Measurements from ENCODE around the gene GAS7.

The GAS7 gene

GRCh38 chr17:10215286-10215685 is 16.9 kb upstream of the GAS7 start:
- no peak for ATAC-seq
- TF ChIP-seq TCF4 (CRISPR knock-in tag; IDR thresholded peaks at IDR 0.05; ENCODE audit: borderline replicate concordance) (no peak), SNAI2 (CRISPR knock-in tag; IDR thresholded peaks at IDR 0.05) (no peak), ZNF8 (CRISPR knock-in tag; IDR thresholded peaks at IDR 0.05) (no peak), TSHZ2 (CRISPR knock-in tag; IDR thresholded peaks at IDR 0.05) (no peak), PATZ1 (CRISPR knock-in tag; IDR thresholded peaks at IDR 0.05; ENCODE audit: borderline replicate concordance) (no peak), GLIS3 (CRISPR knock-in tag; IDR thresholded peaks at IDR 0.05) (no peak), CREB5 (CRISPR knock-in tag; IDR thresholded peaks at IDR 0.05; ENCODE audit: low read depth) (no peak), ZFP3 (CRISPR knock-in tag; IDR thresholded peaks at IDR 0.05) (no peak), CSDC2 (CRISPR knock-in tag; IDR thresholded peaks at IDR 0.05) (no peak), CSRNP3 (CRISPR knock-in tag; IDR thresholded peaks at IDR 0.05) (no peak), ZC3H10 (CRISPR knock-in tag; IDR thresholded peaks at IDR 0.05) (no peak), ESRRG (CRISPR knock-in tag; IDR thresholded peaks at IDR 0.05) (no peak), POU6F1 (CRISPR knock-in tag; IDR thresholded peaks at IDR 0.05; ENCODE audit: borderline replicate concordance, low read depth) (no peak), ZNF565 (CRISPR knock-in tag; conservative IDR thresholded peaks at IDR 0.05; ENCODE audit: low read depth) (no peak), OSR1 (CRISPR knock-in tag; IDR thresholded peaks at IDR 0.05) (no peak), ZFP30 (CRISPR knock-in tag; IDR thresholded peaks at IDR 0.05) (no peak), TOX (CRISPR knock-in tag; IDR thresholded peaks at IDR 0.05; ENCODE audit: borderline replicate concordance) (no peak), ISL1 (CRISPR knock-in tag; IDR thresholded peaks at IDR 0.05) (no peak), ARNTL (CRISPR knock-in tag; IDR thresholded peaks at IDR 0.05; ENCODE audit: borderline replicate concordance, low read depth) (no peak), BACH2 (CRISPR knock-in tag; IDR thresholded peaks at IDR 0.05; ENCODE audit: borderline replicate concordance) (no peak)

GRCh38 chr17:10211666-10212065 is 13.3 kb upstream of the GAS7 start:
- no peak for TF ChIP-seq TSHZ2 (CRISPR knock-in tag; IDR thresholded peaks at IDR 0.05)
- no peak for TF ChIP-seq OSR1 (CRISPR knock-in tag; IDR thresholded peaks at IDR 0.05)
- no peak for ATAC-seq
